COLO668 (cell line): ENCODE results near the gene MED31.
"Not testable (repeated sequence)": the region's sequence is repeated elsewhere in the genome, so short reads cannot be mapped to it uniquely, and the experiment has no call there.

Source experiments
- DNase-seq: peaks from one replicate; lab custom pipeline; 2025; ENCODE audit not compliant: unreplicated experiment; lab: John Stamatoyannopoulos, UW

Gene MED31

DNA sequence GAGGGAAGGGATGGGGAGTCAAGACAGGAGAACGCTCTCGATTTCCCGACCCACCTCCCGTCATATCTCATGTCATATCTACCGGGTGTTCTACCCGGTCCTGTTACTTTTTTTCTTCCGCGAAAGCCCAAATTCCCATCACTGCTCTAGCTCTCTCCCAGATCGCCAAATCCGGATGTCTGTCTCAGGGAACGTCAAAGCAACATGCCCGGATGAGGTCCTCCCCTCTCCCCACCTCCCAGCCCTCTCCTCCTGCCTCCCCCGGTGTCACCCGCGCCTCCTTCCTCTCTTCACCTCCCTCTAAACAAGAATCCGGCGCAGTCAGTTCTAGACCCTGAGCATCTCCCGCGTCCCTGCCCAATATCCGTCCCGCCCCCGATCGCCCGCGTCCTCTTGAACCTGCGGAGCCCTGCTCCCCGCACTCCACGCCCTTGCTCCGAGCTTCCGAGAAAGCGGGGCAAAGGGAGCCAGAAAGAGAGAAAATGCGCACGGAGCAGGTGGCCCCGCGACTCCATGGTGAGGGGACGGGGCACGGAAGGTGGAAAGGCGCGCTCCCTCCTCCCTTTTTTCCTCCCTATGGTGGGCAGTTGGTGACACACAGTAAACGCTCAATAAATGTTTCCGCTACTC is 4.4 kb upstream of the MED31 start:
- DNase-seq = not testable (repeated sequence)

DNA sequence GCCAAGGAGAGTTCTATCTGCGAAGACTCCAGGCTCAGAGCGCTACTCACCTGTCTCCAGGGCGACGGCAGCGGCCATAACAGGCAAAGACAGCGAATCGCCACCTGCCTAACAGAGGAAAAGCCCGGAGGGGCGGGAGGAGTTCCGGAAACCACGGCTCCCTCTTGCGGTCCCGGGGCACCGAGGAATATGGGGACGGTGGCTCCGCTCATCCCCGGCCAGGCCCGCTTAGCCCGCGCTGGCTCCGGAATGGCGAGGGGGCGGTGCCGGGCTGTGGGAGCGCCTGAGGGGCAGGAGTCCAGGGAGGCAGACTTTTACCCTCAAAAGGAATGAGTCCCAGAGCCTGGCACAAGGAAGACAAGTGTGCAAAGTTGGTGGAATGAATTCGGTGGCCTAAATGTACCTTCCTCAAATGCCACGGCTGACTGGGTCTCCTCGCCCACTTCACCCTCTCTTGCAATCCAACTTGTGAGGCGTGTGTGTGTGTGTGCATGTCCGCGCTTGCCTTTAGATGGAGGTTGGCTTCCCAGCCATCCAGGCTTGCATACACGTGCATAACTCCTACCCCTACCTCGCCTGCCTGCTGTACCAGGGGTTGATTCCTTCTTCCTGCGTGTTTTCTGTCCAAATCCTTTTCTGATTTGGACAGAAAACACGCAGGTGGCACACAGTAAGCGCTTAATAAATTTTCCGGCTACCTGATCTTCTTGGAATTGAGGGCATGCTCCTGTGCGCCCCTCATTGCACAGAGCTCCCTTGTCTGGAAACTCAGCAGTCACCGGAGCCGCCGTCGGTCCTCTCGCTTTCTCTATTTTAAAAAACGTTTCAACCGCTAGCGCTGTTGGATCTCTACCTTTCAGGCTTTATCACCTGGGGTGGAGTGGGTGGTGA is 3.7 kb upstream of the MED31 start:
- no peak for DNase-seq

GRCh38 chr17:6651919-6652452 is 581 bp upstream of the MED31 start:
- DNase-seq = peak; percentile 42

- no peak for DNase-seq
These were observed 3.2 kb downstream of the MED31 start for GRCh38 chr17:6648181-6648580.

DNA sequence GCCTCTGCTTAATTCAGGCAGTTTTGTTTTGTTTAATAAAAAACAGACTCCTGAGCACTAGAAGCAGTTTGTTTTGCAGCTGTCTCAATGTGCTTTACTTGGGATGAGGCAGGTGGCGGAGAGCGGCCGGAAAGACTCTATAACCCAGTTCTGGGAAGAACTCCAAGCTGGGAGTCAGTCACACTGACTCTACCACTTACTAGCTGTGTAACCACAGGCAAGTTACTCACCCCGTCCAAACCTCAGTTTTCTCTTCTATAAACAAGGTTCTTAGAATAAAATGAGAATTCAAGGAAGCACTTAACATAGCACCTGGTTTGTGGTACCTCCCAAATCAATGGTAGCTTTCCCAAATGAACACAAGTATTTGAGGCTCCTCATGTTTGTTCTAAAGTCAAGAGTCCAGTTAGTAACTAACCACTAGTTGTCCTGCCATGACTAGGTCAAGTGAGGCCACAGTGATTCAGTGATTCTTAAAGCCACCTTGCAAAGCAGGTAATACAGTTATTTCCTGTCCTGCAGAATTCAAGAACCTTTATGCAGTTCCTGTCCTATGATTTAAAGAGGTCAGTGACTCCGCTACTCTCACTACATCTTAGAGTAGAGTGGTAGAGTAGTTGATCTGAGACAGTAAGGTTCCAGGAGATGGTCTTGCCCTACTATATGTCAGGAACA is 7.8 kb downstream of the MED31 start:
- no peak for DNase-seq

- no peak for DNase-seq
These were observed 8.8 kb downstream of the MED31 start for GRCh38 chr17:6642592-6642991.

GRCh38 chr17:6641247-6641863 is 10.1 kb downstream of the MED31 start:
- DNase-seq = peak; percentile 9

- peak; percentile 88 for DNase-seq
These were observed 10.7 kb downstream of the MED31 start, which contains the start of the genes KIAA0753 and TXNDC17 for GRCh38 chr17:6640536-6641246. KIAA0753 (minus strand) TSS chr17:6640711; CDS start chr17:6635103, 5,608 bp downstream. TXNDC17 (plus strand) TSS chr17:6641060; CDS start chr17:6641083, 23 bp downstream.

- DNase-seq = peak; percentile 37
These were observed 11.5 kb downstream of the MED31 start for GRCh38 chr17:6639586-6640535.

- DNase-seq = no peak
These were observed 12.3 kb downstream of the MED31 start for GRCh38 chr17:6639014-6639585.

DNA sequence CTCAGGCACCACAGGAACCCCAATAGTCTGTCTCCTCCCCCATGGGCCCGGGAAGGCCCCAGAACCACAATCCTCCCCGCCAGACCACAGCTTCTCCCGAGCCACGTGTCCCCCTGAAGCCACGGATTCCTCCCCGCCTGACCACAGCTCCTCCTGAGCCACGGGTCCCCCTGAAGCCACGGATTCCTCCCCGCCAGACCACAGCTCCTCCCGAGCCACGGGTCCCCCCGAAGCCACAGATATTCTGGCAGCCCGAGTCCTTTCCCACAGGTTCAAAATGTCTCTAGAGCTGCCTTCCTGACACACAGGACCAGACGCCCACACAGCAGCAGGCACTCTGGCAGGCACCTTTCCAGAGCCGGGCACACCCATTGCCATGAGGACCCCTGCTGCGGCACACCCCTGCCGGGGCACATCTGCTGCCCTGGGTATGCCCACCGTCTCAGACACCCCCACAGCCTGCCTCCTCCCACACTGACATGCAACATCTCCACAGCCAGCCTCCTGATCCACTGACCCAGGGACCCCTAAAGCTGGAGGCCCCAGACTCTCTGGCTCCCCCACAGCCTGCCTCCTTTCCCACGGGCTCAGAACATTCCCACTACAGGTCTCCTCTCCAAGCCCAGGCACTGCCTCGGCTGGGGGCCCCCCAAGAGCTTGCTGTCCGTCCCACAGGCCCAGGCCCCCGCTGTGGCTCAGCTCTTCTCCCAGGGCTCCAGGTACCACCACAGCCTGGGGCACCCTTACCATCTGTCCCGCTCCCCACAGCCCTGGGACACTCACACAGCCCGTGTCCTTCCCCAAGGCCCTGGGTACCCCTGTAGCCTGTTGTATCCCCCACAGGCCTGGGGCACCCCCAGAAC is 13.1 kb downstream of the MED31 start:
- no peak for DNase-seq

DNA sequence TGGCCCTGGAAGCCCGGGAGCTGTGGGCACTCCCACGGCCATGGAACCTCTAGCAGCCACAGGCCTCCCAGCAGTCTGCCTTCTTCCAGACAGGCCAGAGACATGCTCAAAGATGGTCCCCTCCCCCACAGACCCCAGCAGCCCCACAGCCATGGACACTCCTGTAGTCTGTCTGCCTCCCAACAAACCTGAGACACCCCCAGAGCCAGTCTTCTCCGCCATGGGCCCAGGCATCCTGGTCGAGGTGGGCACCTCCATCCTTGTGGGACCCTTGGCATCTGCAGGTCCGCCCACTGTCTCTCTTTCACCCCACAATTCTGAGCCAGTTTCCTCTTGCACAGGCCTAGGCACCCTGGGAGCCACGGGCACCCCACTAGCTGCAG is 14.0 kb downstream of the MED31 start:
- no peak for DNase-seq

- no peak for DNase-seq
These were observed 14.6 kb downstream of the MED31 start for GRCh38 chr17:6636616-6637457.

- DNase-seq = no peak
These were observed 15.3 kb downstream of the MED31 start for GRCh38 chr17:6636105-6636504.

- DNase-seq = no peak
These were observed 18.1 kb downstream of the MED31 start for GRCh38 chr17:6633263-6633662.

DNA sequence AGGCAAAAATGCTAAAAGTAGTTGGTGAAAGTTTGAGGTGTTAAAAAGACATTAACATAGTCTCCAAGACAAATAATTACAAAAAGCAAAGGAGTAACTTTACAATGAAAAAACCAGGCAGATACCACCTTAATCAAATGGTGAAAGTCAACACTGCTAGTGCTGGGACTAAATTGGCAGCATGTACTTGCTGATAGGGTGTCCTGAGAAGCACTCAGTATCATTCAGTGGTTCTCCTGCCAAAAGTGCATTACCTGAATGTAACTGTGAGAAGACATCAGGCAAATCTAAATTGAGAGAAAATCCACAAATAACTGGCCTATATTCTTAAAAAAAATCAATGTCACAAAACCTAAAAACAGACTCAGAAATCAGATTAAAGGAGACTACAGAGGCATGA is 18.9 kb downstream of the MED31 start:
- no peak for DNase-seq

GRCh38 chr17:6630390-6630789 is 21.0 kb downstream of the MED31 start:
- no peak for DNase-seq
